Measurements from ENCODE around the gene BMP8B. TPM values are rescaled to one million over a fixed set of nuclear protein-coding genes. Genes with fewer than 3 reads are reported as not detected.

The BMP8B gene
- total RNA-seq, 2 experiments from 2014 or later = 0.06 TPM; not detected in 1

DNA sequence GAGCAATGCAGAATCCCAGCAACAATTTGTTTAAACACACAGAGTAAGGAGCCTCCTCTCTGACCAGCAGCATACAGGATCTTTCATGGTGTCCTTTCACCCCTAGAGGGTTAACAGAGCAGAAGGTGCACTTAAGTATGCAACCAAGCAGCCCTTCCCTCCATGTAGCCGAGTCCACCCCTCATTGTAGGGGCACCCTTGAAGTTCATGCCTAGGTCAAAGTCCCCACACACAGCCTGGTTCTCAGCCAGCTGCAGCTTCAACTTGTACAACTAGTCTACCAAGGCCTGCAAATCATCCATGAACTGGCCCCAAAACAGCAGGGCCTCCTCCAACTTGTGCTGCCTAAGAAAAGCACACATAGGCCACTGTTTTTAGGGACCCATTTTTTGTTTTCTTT, 7.0 kb upstream of the BMP8B start:
- no peak for TF ChIP-seq CTCF (IDR thresholded peaks at IDR 0.05)
- H3K27me3 Mint-ChIP-seq = peaks cover 23% of the 10 kb centered on the region
- no peaks in the 10 kb centered on the region for H3K36me3 Mint-ChIP-seq (ENCODE audit: low read depth)
- no peak overlapping the region for H3K4me3 Mint-ChIP-seq
- Histone ChIP-seq H3K27ac (ENCODE audit: low read depth in 1 of 2, low read length in 2 of 2) (no peak overlapping the region), H3K4me1 (ENCODE audit: insufficient read depth, low read length) (peaks cover 20% of the 10 kb centered on the region), H3K36me3 (ENCODE audit: insufficient read depth, low read length) (no peaks in the 10 kb centered on the region), H3K9me3 (ENCODE audit: control insufficient read depth in 1 of 2, insufficient read depth in 1 of 2, low read length in 2 of 2) (no peaks in the 10 kb centered on the region), H3K4me3 (ENCODE audit: low read length) (no peak overlapping the region), H3K27me3 (ENCODE audit: control insufficient read depth in 1 of 2, insufficient read depth in 2 of 2, low read length in 2 of 2) (no peaks in the 10 kb centered on the region)
- H3K27ac Mint-ChIP-seq = no peak overlapping the region
- H3K9me3 Mint-ChIP-seq = no peaks in the 10 kb centered on the region
- peaks cover 12% of the 10 kb centered on the region for H3K4me1 Mint-ChIP-seq (ENCODE audit: low read depth)
- DNase-seq = no peak
- ChIA-PET CTCF (no interaction called here), POLR2A (no interaction called here)
- intact Hi-C loops (cut with DNase I, micrococcal nuclease) = no loop called here
- no peak for ATAC-seq (ENCODE audit: poor library complexity)

DNA sequence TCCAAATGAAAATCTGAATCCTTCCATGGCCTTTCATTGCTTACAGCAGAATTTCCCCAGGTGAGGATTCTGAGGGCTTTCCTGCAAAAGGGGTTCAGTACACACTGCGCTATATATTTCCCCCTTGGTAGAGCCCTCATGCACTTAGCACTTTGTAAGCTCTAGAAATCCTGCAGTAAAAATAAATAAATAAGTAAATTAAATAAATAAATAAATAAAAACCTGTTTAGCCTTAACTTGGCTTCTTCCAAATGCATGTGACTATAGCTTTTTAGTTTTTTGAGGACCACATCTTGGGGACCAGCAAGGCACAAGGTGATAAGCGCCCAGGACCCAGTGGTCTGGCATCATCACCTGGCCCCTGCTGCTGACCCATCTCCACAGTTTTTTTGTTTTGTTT, 3.2 kb upstream of the BMP8B start:
- Mint-ChIP-seq H3K4me3 (no peak overlapping the region), H3K27me3 (peaks cover 38% of the 10 kb centered on the region), H3K4me1 (ENCODE audit: low read depth) (peaks cover 5% of the 10 kb centered on the region), H3K9me3 (no peaks in the 10 kb centered on the region), H3K36me3 (ENCODE audit: low read depth) (no peaks in the 10 kb centered on the region), H3K27ac (no peak overlapping the region)
- Histone ChIP-seq H3K4me1 (ENCODE audit: insufficient read depth, low read length) (peaks cover 15% of the 10 kb centered on the region), H3K9me3 (ENCODE audit: control insufficient read depth in 1 of 2, insufficient read depth in 1 of 2, low read length in 2 of 2) (no peaks in the 10 kb centered on the region), H3K27ac (ENCODE audit: low read depth in 1 of 2, low read length in 2 of 2) (no peak overlapping the region), H3K36me3 (ENCODE audit: insufficient read depth, low read length) (no peaks in the 10 kb centered on the region), H3K27me3 (ENCODE audit: control insufficient read depth in 1 of 2, insufficient read depth in 2 of 2, low read length in 2 of 2) (peaks cover 6% of the 10 kb centered on the region in 2 experiments), H3K4me3 (ENCODE audit: low read length) (no peak overlapping the region)
- no peak for TF ChIP-seq CTCF (IDR thresholded peaks at IDR 0.05)
- CTCF ChIA-PET = no interaction called here
- POLR2A ChIA-PET = no interaction called here
- intact Hi-C loops (cut with DNase I, micrococcal nuclease) = no loop called here
- DNase-seq = no peak
- ATAC-seq (ENCODE audit: poor library complexity) = no peak

GRCh38 chr1:39789571-39790110, 976 bp upstream of the BMP8B start:
- peaks cover 6% of the 10 kb centered on the region in 2 experiments for H3K27me3 ChIP-seq (ENCODE audit: control insufficient read depth in 1 of 2, insufficient read depth in 2 of 2, low read length in 2 of 2)
- peak overlapping the region; percentile 47 for H3K4me3 ChIP-seq (ENCODE audit: low read length)
- ChIA-PET CTCF (interaction anchor here (2.8 kb wide), 1 partner anchor 10 kb away, joined by 14 read pairs; no protein-coding TSS in a partner anchor), POLR2A (no interaction called here)
- DNase-seq (no peak), ATAC-seq (ENCODE audit: poor library complexity) (no peak)
- no peaks in the 10 kb centered on the region for H3K9me3 Mint-ChIP-seq
- H3K27ac ChIP-seq (ENCODE audit: low read depth in 1 of 2, low read length in 2 of 2) = no peak overlapping the region
- peaks cover 5% of the 10 kb centered on the region for H3K4me1 Mint-ChIP-seq (ENCODE audit: low read depth)
- H3K36me3 ChIP-seq (ENCODE audit: insufficient read depth, low read length) = no peaks in the 10 kb centered on the region
- no peaks in the 10 kb centered on the region for H3K36me3 Mint-ChIP-seq (ENCODE audit: low read depth)
- intact Hi-C loops (cut with DNase I, micrococcal nuclease) = no loop called here
- H3K27ac Mint-ChIP-seq = no peak overlapping the region
- peaks cover 45% of the 10 kb centered on the region for H3K27me3 Mint-ChIP-seq
- H3K9me3 ChIP-seq (ENCODE audit: control insufficient read depth in 1 of 2, insufficient read depth in 1 of 2, low read length in 2 of 2) = no peaks in the 10 kb centered on the region
- peak overlapping the region; percentile 76 for H3K4me3 Mint-ChIP-seq
- TF ChIP-seq CTCF (IDR thresholded peaks at IDR 0.05) = no peak
- peaks cover 15% of the 10 kb centered on the region for H3K4me1 ChIP-seq (ENCODE audit: insufficient read depth, low read length)

Data from CD4-positive, alpha-beta T cell (primary cell).